ENCODE data around the gene ZC3H13. TPM values are rescaled to one million over a fixed set of nuclear protein-coding genes. Genes with fewer than 3 reads are reported as not detected.

Gene ZC3H13
- total RNA-seq, 1 donor from 2014 or later = 72.3 TPM

DNA sequence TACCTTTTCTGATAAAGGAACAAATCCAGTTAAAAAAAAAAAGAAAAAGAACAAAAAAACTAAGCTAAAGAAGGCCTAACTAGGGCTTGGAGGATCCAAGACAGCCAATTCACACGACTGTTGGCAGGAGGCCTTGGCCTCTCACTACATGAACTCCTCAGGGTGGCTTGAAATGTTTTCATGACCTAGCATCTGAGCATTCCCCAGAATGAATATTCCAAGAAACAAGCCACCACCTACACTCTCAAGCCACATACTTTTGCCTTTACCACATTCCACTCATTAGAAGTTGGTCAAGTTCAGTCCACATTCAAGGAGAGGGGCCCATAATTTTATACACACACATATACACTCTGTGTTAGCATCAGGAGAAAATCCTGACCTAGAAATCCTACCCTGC is 103.4 kb downstream of the ZC3H13 start:
- no peak overlapping the region for H3K27ac Mint-ChIP-seq (ENCODE audit: unreplicated experiment)
- TF ChIP-seq, protein P1, sequence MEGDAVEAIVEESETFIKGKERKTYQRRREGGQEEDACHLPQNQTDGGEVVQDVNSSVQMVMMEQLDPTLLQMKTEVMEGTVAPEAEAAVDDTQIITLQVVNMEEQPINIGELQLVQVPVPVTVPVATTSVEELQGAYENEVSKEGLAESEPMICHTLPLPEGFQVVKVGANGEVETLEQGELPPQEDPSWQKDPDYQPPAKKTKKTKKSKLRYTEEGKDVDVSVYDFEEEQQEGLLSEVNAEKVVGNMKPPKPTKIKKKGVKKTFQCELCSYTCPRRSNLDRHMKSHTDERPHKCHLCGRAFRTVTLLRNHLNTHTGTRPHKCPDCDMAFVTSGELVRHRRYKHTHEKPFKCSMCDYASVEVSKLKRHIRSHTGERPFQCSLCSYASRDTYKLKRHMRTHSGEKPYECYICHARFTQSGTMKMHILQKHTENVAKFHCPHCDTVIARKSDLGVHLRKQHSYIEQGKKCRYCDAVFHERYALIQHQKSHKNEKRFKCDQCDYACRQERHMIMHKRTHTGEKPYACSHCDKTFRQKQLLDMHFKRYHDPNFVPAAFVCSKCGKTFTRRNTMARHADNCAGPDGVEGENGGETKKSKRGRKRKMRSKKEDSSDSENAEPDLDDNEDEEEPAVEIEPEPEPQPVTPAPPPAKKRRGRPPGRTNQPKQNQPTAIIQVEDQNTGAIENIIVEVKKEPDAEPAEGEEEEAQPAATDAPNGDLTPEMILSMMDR (IDR thresholded peaks at IDR 0.05; ENCODE audit: partially characterized antibody, unreplicated experiment) = no peak
- no peak overlapping the region for H3K4me3 Mint-ChIP-seq (ENCODE audit: unreplicated experiment)
- no peaks in the 10 kb centered on the region for H3K36me3 Mint-ChIP-seq (ENCODE audit: unreplicated experiment)
- no peaks in the 10 kb centered on the region for H3K9me3 Mint-ChIP-seq (ENCODE audit: unreplicated experiment)
- DNase-seq = no peak
- no peaks in the 10 kb centered on the region for H3K27me3 Mint-ChIP-seq (ENCODE audit: unreplicated experiment)
- no peaks in the 10 kb centered on the region for H3K4me1 Mint-ChIP-seq (ENCODE audit: low read depth, unreplicated experiment)

DNA sequence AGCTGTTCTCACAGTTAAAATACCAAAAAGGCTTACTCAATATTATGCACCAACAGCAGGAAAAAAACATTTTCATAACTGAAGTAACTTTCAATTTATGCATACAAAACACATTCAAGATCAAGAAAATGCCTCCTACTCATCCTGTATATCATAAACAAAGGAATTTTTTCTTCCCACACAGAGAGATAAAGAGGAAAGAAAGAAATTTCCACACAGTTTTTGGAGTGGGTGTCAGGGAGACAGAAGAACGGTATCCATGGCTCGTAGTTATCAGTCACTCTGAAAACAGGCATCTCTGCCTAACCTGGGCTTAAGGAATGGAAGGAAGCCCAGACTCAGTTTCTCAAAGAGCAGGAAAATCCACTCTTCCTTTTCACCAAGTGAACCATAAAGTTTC is 108.6 kb downstream of the ZC3H13 start:
- Mint-ChIP-seq H3K4me1 (ENCODE audit: low read depth, unreplicated experiment) (no peaks in the 10 kb centered on the region), H3K36me3 (ENCODE audit: unreplicated experiment) (no peaks in the 10 kb centered on the region), H3K4me3 (ENCODE audit: unreplicated experiment) (no peak overlapping the region), H3K27ac (ENCODE audit: unreplicated experiment) (no peak overlapping the region), H3K9me3 (ENCODE audit: unreplicated experiment) (no peaks in the 10 kb centered on the region), H3K27me3 (ENCODE audit: unreplicated experiment) (peaks cover 4% of the 10 kb centered on the region)
- DNase-seq = no peak
- TF ChIP-seq, protein P1 (IDR thresholded peaks at IDR 0.05; ENCODE audit: partially characterized antibody, unreplicated experiment) = no peak

DNA sequence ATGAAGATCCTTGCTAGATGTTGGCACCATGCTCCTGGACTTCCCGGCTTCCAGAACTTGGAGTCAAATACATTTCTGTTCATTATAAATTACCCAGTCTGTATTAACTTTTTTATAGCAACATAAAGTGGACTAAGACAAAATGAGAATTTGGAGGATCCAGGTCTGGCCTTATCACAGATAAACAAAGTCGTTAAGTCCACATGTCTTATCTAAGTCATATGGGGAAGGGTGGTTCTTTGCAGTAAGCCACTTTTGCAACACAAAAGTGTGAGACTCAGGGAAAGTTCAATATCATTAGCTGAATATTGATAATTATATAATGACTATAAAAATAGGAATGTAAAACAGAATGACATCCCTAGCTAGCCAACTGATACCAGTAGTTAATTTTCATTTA is 109.4 kb downstream of the ZC3H13 start:
- Mint-ChIP-seq H3K27me3 (ENCODE audit: unreplicated experiment) (peaks cover 4% of the 10 kb centered on the region), H3K4me1 (ENCODE audit: low read depth, unreplicated experiment) (no peaks in the 10 kb centered on the region), H3K36me3 (ENCODE audit: unreplicated experiment) (no peaks in the 10 kb centered on the region), H3K9me3 (ENCODE audit: unreplicated experiment) (no peaks in the 10 kb centered on the region), H3K27ac (ENCODE audit: unreplicated experiment) (no peak overlapping the region), H3K4me3 (ENCODE audit: unreplicated experiment) (no peak overlapping the region)
- TF ChIP-seq, protein P1 (IDR thresholded peaks at IDR 0.05; ENCODE audit: partially characterized antibody, unreplicated experiment) = no peak
- no peak for DNase-seq

DNA sequence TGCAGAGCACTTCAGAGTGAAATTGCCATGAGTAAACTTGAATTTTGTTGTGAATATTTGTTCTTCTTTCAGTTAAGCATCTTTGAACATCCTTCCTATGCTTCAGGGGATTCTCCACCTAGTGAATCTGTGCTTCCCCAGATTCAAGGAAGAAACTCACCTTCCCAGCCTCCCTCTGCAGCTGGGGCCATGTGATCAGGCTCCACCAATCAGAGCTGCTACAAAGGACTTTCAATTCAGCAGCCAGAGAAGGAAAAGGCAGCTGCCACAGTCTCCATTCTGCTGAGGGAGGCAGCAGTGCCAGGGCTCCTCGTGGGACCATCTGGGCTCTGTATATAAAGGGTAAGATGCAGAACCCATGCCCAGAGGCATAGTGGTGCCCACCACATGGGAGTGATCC is 111.3 kb downstream of the ZC3H13 start:
- TF ChIP-seq, protein P1 (IDR thresholded peaks at IDR 0.05; ENCODE audit: partially characterized antibody, unreplicated experiment) = no peak
- Mint-ChIP-seq H3K27me3 (ENCODE audit: unreplicated experiment) (peaks cover 4% of the 10 kb centered on the region), H3K36me3 (ENCODE audit: unreplicated experiment) (no peaks in the 10 kb centered on the region), H3K27ac (ENCODE audit: unreplicated experiment) (no peak overlapping the region), H3K9me3 (ENCODE audit: unreplicated experiment) (no peaks in the 10 kb centered on the region), H3K4me3 (ENCODE audit: unreplicated experiment) (no peak overlapping the region), H3K4me1 (ENCODE audit: low read depth, unreplicated experiment) (peaks cover 6% of the 10 kb centered on the region)
- no peak for DNase-seq

DNA sequence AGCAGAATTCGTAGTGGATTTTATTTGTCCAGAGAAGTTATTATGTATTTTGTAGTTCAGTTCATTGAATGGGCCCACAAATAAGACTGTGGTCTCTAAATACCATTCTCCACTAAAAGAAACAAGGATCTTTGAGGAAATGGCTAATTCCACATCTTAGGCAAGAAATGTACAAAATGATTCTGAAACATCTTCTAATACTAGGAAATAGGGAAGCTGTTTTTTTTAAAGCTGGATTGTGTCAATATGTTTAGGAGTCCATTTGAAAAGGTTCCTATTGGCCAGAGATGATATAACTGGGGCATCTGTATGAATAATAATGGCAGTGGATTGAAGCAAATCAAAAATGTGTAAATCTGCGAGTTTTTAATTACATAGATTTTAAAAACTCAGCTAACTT is 112.5 kb downstream of the ZC3H13 start:
- TF ChIP-seq, protein P1 (IDR thresholded peaks at IDR 0.05; ENCODE audit: partially characterized antibody, unreplicated experiment) = no peak
- no peaks in the 10 kb centered on the region for H3K36me3 Mint-ChIP-seq (ENCODE audit: unreplicated experiment)
- H3K27me3 Mint-ChIP-seq (ENCODE audit: unreplicated experiment) = peaks cover 6% of the 10 kb centered on the region
- H3K9me3 Mint-ChIP-seq (ENCODE audit: unreplicated experiment) = no peaks in the 10 kb centered on the region
- H3K27ac Mint-ChIP-seq (ENCODE audit: unreplicated experiment) = no peak overlapping the region
- H3K4me3 Mint-ChIP-seq (ENCODE audit: unreplicated experiment) = no peak overlapping the region
- peaks cover 8% of the 10 kb centered on the region for H3K4me1 Mint-ChIP-seq (ENCODE audit: low read depth, unreplicated experiment)
- no peak for DNase-seq

Data from glutamatergic neuron (in vitro differentiated cells).